GM18505 (cell line): ENCODE data around the gene FKBP7.
"Not testable (repeated sequence)": the region's sequence is repeated elsewhere in the genome, so short reads cannot be mapped to it uniquely, and the experiment has no call there.

ENCODE experiments used
- ATAC-seq: cut with Tn5 transposase; IDR thresholded peaks from one replicate; pipeline ENCODE4 v1.9.1; 2021; ENCODE audit not compliant: unreplicated experiment
- POLR2A ChIP-seq: IDR thresholded peaks from 4 replicates; pipeline ENCODE4 v1.6.1; 2011; ENCODE audit warnings: borderline replicate concordance; ENCODE audit not compliant: insufficient read depth, insufficient read length; ENCODE audit errors: extremely low read depth

Gene FKBP7

GRCh38 chr2:178479758-178480226, 1.4 kb upstream of the FKBP7 start:
- ATAC-seq: no peak
- TF ChIP-seq POLR2A: no peak

DNA sequence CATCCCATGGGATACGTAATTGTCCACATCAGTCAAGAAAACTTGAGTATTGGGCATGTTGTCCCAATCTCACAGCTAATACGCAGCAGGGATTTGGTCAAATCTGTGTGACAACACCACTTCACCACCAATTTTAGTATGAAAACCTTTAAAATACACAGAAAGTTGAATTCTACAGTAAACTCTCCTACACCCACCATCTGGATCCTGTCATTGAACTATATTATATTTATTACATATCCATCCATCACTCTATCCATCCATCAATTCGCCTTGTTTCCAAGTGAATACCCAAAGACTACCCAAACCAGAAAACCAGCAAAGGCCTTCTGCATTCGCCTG, 846 bp upstream of the FKBP7 start:
- no peak for TF ChIP-seq POLR2A
- ATAC-seq: no peak

GRCh38 chr2:178478130-178478438, 316 bp downstream of the FKBP7 start:
- ATAC-seq: no peak
- no peak for TF ChIP-seq POLR2A

GRCh38 chr2:178477443-178478129, 814 bp downstream of the FKBP7 start:
- TF ChIP-seq POLR2A: no peak
- no peak for ATAC-seq

DNA sequence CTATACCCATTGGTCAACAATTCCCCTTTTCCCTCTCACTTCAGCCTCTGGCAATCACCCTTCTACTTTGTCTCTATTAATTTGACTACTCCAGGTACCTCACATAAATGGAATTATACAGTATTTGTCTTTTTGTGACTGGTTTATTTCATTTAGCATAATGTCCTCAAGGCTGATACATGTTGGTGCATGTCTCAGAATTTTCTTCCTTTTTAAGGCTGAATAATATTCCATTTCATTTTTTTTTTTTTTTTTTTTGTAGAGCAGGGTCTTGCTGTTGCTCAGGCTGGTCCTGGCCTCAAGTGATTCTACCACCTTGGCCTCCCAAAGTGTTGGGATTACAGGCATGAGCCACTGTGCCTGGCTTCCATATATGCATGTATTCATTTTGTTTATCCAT, 1.9 kb downstream of the FKBP7 start:
- no peak for ATAC-seq
- no peak for TF ChIP-seq POLR2A

GRCh38 chr2:178474560-178474959, 3.8 kb downstream of the FKBP7 start:
- no peak for ATAC-seq
- no peak for TF ChIP-seq POLR2A

DNA sequence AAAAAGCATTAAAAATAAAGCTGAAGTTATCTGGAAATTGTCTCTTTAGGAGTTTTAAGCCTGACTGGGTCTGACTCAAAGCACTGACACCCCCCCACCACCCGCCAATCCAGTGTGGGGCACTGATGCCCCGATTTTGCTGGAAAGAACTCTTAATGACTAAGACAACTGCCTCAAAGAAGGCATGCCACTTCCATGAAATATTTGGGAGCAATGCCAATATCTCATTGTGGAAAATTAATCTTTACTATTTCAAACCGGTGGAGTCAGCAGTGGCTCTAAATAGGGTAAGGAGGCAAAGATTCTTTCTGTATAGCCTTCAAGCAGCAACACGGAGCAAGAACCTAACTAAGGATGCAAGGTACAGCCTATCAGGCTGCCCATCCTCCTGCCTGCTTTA, 4.5 kb downstream of the FKBP7 start:
- TF ChIP-seq POLR2A: no peak
- ATAC-seq: no peak

GRCh38 chr2:178473373-178473772, 5.0 kb downstream of the FKBP7 start:
- no peak for TF ChIP-seq POLR2A
- ATAC-seq: no peak

DNA sequence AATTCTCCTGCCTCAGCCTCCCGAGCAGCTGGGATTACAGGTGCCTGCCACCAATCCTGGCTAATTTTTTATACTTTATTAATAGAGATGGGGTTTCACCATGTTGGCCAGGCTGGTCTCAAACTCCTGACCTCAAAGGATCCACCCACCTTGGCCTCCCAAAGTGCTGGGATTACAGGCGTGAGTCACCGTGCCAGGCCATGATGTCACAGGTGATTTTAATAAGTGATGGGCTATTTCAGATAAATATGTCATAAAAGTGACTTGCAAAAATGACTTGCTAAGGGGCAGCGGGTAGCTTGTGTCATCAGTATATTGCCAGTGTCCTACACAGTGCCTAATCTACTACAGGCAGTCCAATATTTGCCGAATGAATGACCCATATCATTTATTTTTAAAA, 7.1 kb downstream of the FKBP7 start:
- ATAC-seq: not testable (repeated sequence)

DNA sequence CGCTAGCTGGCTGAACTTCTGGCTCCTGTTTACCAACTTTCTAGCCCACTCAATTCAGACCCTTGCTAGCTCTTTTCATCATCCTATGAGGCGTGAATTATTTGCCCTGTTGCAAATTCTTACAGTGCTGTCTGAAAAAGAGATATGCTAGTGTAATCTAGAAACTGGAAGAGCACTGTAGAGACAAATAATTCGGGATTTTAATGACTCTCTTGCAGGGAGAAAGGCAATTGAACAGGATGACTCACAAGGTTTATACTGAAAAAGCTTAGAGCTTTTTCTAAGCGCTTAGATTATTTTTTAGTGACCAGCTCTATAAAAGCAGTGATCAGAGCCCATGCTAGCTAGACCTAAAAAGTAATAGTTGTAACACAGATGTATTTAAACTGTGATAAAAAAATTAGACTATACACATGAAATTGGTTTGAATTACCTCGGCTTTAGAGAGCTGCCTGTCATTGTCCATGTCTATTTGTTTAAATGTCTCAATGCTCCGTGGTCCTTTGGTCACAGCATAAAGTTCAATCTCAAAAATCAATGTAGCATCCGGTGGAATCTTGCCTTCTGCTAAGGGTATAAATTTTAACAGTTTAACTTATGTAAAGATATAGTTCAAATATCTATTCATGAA, 9.1 kb downstream of the FKBP7 start:
- TF ChIP-seq POLR2A: no peak
- no peak for ATAC-seq

GRCh38 chr2:178457390-178457886, 21.0 kb downstream of the FKBP7 start:
- no peak for TF ChIP-seq POLR2A
- ATAC-seq: no peak

DNA sequence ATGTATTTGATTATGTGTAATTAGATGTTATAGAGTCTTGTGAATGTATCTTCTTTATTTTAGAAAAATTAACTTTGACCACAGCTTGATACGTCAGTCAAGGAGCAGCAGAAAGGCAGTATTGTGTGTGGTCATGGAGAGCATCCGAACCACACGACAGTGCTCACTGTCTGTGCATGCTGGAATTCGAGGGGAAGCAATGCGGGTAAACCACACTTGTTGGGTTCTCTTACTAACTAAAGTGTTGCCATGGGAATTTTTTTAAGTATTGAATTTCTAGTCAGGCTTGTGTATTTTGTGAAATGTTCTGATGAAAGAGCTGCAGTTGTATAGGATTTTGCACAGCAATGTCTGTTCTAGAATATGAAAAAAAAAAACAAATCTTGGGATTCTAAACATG, 22.5 kb downstream of the FKBP7 start:
- no peak for ATAC-seq

DNA sequence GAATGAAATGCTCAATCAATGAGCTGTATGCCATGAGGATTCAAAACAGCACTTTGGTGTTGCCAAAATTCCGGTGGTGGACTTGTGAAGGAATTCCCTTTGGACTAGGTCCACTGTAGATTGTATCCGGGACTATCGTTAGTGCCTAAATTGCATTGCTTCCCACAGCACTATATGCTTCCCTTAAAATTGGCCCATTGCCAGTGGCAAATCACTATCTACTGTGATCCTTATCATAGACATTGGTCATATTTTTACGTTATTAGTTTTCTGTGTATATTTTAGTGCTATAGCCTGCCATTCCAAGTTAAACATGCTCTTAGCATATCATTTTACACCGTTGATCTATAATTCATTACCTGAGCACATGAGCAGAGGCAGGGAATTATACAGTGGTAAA, 25.5 kb downstream of the FKBP7 start:
- TF ChIP-seq POLR2A: no peak
- no peak for ATAC-seq

More for the DNA sequence above, 22.5 kb downstream of the FKBP7 start:
- no peak for TF ChIP-seq POLR2A

DNA sequence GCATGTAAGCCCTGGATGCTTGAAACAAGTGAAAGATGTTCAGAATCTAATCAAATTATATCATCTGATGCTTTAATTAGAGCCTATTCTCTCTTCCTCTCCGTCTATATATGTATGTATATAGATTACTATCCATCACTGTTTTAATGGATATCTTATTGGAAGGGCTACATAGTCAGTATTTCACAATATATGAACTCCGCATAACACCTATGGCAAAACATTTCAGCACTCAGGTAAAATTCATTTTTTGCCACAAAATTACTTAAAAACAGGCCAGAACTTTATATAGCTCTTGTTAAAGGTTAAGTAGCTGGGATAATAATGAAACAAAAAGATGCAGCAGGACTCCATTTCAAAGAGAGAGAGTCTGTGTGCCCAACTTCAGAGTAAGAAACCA, 26.1 kb downstream of the FKBP7 start:
- ATAC-seq: no peak
- TF ChIP-seq POLR2A: no peak
